MV-4-11 (cell line): ENCODE results near the gene ALOX15B.

ENCODE experiments used
- DNase-seq: peaks from one replicate; lab custom pipeline; 2025; lab: John Stamatoyannopoulos, UW

ALOX15B gene

DNA sequence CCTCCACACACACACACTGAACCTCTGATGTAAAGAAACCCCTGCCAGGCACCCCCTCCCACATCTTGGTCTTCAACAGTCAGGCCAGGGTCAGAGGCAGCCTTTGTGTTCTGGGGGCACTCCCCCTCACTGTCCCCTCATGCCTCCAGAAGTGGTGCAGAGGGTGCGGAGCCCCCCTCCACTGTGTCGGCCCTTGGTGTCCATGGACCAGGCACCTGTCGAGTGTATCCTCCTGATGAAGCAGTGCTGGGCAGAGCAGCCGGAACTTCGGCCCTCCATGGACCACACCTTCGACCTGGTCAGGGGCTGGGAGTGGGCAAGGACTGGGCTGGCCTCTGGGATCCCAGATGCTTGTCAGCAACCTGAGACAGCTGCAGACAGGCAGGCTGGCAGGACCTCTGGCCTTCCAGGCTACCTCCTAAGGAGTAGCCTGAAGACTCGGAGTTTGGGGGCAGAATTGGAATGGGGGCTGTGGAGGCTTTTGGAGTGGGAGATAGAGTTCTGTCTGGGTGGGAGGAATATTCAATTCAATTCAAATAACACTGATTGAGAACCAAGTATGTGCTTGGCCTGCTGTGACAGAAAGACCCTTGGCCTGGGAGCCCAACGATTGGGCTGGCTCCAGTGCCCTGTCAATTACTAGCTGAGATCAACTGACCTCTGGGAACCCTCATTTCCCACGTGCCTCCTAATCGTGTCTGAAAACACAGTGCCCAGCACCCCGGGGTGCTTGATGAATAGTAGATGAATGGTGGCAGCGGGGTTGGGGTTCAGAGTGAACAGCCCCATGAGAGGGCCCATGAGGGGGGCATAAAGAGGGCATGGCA, 24.9 kb upstream of the ALOX15B start:
- DNase-seq = no peak

DNA sequence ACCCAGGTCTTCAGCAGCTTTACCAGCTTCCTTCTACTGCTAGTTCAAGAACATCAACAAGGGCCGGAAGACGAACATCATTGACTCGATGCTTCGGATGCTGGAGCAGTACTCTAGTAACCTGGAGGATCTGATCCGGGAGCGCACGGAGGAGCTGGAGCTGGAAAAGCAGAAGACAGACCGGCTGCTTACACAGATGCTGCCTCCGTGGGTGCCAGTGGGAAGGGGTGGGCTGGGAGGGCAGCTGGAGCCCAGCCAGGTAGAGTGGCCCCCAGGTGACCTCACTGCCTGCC, 24.4 kb upstream of the ALOX15B start:
- DNase-seq = no peak

DNA sequence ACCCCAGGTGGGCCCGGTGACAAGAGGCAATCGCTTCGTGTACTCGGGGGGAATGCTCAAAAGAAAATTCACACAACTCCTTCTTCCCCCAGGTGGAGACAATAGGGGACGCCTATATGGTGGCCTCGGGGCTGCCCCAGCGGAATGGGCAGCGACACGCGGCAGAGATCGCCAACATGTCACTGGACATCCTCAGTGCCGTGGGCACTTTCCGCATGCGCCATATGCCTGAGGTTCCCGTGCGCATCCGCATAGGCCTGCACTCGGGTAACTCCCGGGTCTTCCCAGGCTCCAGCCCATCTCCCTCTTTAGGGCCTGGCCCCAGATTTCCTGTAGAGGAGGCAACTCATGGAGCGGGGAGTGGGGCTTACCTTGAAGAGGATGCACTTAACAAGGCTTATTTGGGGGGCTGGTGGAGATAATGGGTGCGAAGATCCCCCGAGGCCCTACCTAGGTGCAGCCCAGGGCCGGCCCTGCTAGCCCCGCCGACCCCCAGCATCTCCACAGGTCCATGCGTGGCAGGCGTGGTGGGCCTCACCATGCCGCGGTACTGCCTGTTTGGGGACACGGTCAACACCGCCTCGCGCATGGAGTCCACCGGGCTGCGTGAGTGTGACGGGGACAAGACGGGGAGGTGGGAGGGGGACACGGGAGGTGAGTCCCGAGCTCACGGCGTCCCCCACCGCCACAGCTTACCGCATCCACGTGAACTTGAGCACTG, 23.5 kb upstream of the ALOX15B start:
- DNase-seq = no peak

DNA sequence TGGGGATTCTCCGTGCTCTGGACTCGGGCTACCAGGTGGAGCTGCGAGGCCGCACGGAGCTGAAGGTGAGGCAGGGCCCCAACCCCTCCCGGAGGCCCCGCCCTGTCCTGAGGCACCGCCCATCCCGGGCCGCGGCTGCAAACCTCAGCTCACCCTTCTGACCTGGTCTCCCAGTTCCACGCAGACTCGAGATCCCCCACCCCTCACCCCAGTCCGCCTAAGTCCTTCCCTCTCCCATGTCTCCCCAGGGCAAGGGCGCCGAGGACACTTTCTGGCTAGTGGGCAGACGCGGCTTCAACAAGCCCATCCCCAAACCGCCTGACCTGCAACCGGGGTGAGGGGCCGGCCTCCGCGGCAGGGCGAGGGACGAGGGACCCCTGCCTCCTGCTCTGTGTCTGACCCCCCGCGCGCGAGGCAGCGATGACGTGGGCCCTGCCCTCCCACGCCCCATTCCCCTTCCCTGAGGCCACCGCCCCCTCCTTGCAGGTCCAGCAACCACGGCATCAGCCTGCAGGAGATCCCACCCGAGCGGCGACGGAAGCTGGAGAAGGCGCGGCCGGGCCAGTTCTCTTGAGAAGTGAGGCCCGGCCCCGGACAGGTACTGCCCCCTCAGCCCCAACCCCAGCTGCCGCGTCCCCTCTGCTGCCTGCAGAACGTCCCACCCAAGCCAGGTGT, 22.8 kb upstream of the ALOX15B start:
- DNase-seq = no peak

DNA sequence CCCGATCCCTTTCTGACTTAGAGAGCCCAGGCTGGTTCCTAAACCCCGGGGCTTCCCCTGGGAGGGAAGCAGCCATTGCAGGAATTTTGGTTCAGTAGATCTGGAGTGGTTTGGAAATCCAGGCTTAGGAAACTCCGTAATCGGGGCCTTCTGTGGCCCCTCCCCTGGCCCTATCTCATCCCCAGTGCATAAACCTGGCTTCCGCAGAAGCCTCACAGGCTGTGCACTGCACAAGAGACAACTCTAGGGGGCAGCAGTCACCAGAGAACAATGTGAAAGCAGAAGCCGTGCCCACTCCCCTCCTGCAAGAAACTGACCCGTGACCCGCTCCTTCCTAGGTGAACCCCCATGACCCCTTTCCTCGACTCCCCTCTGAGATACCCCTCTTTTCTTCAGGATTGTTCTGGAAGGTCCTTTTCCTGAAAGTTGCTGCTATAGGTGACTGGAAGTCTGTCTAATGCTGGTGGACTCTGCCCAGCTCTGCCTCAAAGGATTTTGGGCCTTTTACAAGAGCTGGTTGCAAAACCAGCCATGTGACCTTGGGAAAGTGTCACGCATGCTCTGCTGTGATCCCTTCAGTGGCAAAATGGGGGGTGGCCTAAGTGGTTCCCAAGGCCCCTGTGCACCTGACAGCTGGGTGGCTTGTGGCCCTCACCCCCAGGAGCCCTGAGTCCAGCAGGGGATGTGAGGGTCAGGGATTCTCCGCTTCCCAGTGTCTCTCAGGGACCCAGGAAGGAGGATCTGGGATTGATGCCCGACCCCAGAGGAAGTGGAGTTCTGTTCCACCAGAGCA, 22.0 kb upstream of the ALOX15B start:
- DNase-seq = peak; percentile 48

DNA sequence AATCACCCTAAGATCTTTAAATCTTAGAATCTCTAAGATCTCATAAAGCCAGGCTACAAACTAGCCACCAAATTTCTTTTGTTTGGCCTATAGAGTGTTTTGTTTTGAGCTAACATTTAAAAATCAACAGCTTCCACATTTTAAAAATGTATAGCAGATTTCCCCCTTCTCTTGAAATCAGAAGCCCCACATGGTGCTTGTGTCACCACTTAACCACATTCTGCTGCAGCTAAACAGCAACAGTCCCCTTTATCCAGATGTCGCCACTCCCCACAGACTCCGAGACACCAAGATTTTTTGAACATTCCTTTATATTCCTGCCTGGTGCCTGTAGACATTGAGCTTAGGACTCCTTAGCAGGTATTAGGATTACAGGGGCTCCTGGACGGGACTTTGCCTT, 20.4 kb upstream of the ALOX15B start:
- peak; percentile 67 for DNase-seq

DNA sequence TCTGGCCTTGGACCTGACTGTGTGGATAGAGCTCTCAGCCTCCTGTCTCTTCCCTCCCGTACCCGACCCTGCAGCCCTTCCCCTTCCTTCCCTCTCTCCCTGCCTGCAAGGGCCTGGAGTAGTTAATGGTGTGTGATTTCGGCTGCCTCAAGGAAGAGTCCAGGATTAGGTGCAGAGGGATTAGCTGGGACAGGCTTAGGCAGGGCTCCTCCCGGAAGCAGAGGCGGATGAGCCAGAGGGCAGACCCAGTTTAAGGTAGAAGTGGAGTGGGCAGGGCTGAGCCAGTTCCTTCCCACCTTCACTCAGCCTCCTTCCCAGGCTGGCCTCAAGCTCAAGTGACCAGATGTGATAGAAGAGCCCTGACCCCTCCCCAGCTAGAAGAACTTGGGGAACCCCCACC, 19.7 kb upstream of the ALOX15B start:
- no peak for DNase-seq

DNA sequence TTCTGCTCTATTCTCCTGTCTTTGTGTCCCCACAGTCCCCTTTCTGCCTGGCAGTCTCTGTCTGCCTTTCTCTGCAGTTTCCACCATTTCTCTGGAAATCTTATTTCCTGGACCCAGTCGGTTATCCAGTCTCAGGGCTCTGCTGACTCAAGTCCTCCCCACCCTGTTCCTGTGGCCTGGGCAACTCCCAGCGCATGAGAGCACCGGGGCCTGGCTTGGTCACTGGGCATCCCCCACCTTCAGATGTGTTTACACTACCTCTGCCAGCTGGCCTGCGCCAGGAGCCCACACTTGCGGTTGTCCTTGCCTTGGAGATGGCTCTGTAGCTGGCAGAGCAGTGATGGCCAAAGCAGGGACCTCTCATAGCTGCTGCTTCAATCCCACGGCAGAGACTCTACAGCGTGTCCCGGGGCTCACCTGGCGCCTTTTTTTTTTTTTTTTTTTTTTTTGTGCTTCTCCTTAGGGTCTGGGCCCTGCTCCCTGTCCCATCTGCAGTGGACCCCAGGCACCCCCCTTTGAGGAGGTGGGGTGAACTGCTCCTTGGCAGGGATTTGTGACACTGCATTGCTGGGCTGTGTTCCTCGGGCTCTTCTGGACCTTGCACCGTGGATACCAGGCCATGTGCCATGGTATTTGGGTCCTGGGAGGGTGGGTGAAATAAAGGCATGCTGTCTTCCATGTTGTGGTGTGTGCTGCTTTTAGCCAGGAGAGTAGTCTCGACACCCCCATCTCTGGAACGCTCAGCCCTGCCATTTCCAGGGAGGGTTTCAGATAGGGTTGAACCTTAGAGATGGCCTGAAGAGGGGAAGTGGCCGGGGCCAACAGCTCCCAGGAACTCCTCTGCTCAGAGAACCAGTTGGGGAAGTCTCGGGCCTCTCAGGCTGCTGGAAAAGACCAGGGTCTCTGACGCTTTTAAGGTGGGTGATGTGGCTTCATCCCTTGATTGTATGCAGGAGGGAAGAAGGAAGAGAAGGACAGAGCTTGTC, 18.9 kb upstream of the ALOX15B start:
- DNase-seq = no peak

DNA sequence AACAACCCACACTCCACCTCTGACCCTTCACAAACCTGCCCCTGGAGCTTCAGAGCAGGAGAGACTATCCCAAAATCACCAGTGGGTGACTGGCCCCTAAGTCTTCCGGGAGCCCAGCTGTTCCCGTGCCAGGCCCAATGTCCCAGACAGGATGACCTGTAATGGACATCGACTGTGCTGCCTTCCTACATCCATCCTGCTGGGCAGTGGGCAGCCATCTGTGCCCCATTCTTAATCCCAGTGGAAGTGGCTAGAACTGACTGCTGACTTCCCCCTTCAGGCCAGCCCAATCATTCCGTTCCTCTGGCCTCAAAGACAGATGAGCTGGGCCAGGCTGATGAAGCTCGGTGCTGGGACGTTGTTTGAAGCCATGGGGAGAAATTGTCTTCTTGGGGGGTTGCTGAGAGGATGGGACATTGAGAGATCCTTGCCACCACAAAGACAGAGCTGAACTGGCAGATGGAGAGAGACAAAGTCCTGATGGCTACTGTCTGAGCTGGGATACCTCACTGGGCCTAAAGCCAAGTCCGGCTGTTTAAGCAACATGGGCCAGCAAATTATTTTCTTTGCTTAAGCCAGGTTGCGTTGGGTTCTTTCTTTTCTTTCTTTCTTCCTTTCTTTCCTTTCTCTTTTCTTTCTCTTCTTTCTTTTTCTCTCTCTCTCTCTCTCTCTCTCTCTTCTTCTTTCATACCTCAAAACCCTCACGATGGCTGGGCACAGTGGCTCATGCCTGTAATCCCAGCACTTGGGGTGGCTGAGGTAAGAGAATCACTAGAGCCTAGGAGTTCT, 17.9 kb upstream of the ALOX15B start:
- DNase-seq = peak; percentile 10

DNA sequence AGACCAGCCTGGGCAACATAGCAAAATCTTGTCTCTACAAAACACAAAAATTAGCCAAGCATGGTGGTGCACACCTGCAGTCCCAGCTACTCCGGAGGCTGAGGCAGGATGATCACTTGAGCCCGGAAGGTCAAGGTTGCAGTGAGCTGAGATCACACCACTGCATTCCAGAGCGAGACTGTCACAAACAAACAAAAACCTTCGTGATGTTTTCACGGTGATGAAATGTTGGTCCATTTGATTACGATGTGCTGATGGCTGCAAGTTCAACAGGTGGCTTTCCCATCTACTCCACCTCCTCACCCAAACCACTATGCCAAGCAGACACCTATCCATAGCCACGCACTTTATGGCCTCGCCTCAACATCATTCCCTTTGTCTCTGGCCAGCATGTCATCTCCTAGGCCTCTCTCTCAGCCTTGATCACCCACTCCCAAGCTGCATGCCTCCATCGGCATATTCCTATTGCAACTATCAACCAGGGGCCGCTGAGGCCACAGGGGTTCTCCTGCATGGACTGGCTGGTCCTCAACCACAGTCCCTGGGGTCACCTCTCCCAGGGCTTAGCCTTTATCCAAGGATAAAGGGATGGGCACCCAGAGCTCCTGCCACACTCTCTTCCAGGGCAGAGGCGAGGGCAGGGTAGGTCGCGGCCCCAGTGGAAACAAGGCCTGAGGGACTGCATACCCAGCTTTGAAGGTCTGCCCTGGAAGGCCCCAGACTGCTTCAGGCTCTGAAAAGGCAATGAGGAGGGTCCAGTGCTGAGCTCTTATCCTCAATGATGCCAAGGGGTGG, 17.1 kb upstream of the ALOX15B start:
- DNase-seq = no peak

DNA sequence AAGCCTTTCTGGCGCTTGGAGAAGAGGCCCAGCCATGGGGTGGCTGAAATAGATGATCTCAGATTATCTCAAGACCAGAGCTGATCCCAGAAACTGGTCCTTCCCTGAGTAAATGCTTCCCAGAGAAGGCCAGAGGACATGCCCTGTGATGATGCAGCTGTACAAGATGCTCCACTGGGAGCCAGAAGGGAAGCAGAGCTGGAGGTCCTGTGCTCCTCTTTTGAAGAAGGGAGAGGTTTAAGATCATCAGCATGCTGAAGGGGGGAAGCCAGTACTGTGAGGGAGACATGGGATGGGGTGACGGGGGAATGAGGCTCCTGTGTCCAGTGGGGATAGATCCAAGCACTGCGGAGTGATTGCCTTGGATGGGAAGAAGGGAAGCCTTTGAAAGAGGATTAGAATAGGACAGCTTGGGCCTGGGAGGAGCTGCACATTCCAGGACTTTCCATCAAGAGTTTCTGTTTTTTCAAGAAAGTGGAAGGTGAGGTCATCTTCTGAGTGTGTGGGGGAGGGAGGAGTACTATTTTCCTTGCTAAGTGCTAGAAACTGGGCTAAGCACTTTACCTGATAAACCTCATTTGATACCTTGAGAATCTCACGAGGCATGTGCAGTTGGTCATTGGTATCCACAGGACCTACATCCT, 16.4 kb upstream of the ALOX15B start:
- no peak for DNase-seq

DNA sequence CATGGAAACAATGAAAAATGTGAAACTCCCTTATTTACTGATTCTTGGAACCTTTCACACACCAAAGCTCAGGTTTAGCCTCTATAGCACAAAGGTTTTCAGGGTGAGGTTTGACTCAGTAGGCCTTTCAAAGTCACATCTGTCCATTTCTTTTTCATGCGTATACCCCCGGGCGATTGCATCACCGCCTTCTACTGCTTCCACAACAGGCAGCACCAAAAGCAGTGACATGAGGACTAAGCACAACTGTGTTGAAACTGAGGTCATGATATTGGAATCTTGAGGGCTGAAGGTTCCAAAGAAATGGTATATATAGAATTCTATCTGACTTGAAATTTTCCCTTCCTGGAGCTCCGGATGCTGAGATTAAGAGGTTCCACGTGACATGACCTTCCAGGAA, 14.7 kb upstream of the ALOX15B start:
- peak; percentile 43 for DNase-seq

DNA sequence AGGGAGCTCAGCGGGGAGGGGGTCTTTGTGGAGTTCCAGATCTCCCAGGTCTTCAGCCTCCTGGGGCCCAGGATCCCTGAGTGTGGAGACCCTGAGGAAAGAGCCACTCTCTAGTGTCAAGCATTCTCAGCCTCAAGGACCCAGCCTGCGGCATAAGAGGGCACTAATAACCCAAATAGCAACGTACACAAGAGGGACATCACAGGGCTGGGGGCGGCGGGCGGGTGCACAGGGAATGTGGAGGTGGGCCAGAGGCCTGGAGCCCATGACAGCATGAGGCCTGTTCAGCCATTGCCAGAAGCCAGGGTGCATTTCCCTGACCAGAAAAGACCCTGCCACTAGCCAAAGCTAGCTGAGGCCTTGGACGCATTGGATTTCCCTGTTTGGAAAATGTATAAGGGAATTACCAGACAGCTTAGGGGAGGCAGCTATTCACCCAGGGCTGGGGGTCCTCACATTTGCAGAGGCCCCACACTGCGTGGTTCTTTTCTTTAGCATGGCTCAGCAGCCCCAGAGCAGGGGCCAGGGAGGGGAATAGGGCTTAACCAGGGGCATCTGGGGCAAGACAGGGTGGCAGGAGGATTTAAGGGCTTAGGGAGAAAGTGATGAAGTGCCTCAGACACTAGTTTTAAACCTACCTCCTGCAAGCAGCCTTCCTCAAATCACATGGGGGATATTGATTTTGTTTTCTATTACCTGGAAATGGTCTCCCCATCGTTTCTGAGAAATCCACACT, 13.5 kb upstream of the ALOX15B start:
- DNase-seq = no peak

DNA sequence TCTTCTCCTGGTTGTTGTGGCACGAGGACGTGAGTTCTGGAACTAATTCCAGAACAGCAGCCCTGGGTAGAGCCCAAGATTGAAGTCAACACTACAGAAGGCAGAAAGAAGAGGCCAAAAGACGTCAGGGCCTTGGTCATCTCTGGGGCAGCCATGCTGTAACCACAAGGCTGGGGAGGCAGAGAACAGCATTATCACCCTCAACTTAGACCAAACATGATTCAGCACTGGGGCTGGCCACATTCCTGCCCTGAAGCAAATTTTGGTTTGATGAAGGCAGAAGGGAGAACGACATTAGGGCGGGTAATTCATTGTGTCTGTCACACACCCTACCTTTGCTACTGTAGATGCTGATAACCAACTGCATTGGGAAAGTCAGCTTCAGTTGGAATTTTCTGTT, 9.7 kb upstream of the ALOX15B start:
- no peak for DNase-seq

DNA sequence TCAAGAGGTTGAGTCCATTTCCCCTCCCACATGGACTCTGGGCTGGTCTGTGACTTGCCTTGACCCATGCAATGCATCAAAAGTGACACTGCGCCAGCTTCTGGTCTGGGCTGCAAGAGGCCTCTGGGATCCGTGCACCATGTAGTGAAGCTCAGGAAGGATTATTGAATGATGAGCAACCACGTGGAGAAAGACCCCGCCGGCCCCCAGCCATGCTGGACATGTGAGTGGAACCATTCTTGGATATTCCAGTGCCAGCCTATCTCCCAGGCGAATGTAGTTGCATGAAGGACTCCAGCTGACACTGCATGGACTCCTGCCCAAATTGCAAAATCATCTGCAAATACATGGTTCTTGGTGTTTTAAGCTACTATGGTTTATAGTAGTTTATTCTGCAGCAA, 7.6 kb upstream of the ALOX15B start:
- no peak for DNase-seq

DNA sequence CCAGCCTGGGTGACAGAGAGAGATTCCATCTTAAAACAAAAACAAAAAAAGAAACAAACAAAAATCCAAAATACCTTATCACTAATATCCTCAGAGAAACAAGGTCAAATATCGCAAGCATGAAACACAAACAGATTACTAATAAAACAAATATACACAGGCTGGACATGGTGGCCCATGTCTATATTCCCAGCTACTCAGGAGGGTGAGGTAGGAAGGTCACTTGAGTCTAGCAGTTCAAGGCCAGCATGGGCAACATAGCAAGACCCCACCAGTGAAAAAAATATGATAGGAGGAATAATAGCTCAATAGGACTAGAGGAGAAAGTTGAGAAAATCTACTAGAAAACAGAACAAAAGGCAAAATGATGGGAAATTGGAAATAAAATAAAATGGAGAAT, 6.9 kb upstream of the ALOX15B start:
- DNase-seq = no peak

DNA sequence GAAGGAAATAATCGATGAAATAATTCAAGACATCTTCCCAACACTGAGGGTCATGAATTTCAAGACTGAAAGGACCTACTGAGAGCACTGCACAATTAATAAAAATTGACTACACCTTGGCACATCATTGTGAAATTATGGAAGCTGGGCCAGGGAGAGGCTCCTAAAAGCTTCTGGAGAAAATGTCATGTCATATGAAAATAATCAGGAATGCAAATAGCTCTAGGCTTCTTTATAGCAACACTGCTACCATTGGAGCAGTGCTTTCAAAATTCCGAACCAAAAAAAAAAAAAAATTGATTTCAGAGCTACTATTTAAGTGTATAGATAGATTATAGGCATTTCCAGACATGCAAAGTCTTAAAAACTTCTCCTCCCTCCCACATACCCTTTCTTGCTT, 6.4 kb upstream of the ALOX15B start:
- no peak for DNase-seq

DNA sequence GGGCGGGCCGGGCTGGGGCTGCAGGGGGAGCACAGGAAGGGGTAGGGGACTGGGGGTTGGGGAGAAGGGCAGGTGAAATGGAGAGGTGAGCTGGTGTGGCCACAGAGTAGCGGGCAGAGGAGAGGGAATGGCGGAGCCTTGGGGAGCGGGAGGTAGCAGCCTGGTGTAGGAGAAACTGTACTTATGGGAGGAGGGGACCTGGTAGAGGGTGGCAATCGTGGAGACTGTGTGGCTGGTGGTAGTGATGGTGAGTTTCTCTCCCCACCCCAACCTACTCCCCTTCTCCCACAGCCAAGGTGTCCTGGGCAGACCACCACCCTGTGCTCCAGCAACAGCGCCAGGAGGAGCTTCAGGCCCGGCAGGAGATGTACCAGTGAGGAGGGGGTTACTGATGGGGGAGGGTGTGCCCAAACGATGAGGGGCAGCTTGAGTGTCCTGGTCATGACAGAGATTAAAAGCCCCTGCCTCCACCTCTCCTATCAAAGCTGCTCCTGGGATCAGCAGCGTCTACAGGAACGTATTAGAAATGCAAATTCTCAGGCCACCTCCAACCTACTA, 831 bp downstream of the ALOX15B start:
- DNase-seq = no peak
